HG02981 (cell line): Measurements from ENCODE around the gene TEKT5.

Experiments
- ATAC-seq: cut with Tn5 transposase; IDR thresholded peaks from one replicate; pipeline ENCODE4 v1.9.1; 2021; ENCODE audit warnings: mild to moderate bottlenecking, moderate library complexity; ENCODE audit not compliant: unreplicated experiment

The TEKT5 gene

GRCh38 chr16:10613785-10614485 lies 80.8 kb downstream of the TEKT5 start:
- ATAC-seq, result no peak

DNA sequence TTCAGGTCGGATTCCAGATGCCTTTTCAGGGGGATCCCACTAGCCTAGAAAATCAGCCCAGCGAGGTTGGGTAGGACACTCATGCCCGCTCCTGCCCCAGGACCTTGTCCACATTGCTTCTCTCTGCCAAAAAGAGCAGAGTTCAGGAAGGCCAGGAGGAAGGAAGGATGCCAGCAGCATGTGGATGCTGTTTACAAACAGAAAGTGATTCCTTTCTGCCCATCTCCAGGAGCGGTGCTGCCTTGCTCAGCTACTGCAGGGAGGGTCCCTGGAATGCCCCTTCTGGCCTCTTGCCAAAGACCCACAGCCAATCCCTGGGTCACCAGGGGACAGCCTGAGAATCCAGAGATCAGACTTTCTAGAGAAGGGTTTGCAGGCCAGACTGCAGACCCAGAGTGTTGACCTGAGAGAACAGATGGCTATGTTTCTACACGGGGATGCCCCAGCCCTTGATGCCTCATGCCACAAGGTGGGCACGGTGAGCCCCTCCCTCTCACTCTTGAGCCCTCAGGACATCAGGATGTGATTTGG lies 82.0 kb downstream of the TEKT5 start:
- no peak for ATAC-seq

- ATAC-seq, result no peak
Observed at GRCh38 chr16:10611825-10612342, 82.8 kb downstream of the TEKT5 start.

GRCh38 chr16:10610499-10611184 lies 84.1 kb downstream of the TEKT5 start:
- ATAC-seq, result no peak

GRCh38 chr16:10609402-10609774 lies 85.3 kb downstream of the TEKT5 start:
- no peak for ATAC-seq

GRCh38 chr16:10608687-10609401 lies 85.9 kb downstream of the TEKT5 start:
- ATAC-seq, result no peak

DNA sequence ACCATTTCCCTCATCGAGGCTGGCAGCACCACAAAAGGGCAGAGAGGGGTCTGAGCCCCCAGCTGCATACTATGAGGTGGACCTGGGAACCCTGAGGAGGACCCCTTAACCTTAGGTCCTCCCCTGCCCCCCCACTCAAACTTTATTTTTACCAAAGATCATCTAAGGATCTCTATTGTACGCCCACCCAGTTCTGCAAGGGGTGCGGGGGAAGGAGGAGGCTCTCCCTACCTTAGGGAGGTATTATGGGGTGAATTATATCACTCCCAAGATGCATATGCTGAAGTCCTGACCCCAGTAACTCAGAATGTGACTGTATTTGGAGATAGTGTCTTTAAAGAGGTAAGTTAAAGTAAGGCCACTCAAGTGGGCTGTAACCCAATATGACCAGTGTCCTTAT lies 87.6 kb downstream of the TEKT5 start:
- no peak for ATAC-seq

- no peak for ATAC-seq
Observed at GRCh38 chr16:10606607-10607006, 88.1 kb downstream of the TEKT5 start.

DNA sequence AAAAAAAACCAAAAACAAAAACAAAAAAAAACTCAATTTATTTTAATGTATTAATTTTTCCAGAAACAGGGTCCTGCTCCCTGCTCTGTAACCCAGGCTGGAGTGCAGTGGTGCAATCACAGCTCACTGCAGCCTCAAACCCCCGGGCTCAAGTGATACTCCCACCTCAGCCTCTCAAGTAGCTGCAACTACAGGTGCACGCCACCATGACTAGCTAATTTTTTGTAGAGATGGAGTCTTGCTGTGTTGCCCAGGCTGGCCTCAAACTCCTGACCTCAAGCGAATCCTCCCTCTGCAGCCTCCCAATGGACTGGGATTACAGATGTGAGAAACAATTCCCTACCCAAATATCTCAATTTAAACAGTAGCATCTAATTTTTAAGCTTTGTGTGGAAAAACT lies 89.1 kb downstream of the TEKT5 start:
- ATAC-seq, result no peak

GRCh38 chr16:10601444-10602408 lies 93.0 kb downstream of the TEKT5 start:
- no peak for ATAC-seq

GRCh38 chr16:10600782-10601443 lies 93.8 kb downstream of the TEKT5 start:
- ATAC-seq, result no peak

GRCh38 chr16:10599626-10600025 lies 95.1 kb downstream of the TEKT5 start:
- no peak for ATAC-seq

DNA sequence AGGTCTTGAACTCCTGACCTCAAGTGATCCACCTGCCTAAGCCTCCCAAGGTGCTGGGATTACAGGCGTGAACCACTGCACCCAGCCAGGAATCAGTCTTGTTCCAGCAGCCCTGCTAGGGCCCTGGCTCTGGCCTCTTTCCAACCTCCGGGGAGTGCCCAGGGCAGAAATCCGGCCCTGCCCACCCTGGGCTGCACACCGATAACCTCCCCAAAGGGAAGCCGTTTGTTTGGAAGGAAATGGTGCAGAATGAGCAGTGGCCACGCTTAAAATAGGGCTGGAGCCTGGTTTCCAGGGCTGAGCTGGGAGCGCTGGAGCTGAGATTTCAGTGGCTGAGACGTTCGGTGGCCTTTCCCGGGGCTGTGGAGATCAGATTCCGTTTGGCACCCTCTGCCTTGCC lies 96.6 kb downstream of the TEKT5 start:
- no peak for ATAC-seq

DNA sequence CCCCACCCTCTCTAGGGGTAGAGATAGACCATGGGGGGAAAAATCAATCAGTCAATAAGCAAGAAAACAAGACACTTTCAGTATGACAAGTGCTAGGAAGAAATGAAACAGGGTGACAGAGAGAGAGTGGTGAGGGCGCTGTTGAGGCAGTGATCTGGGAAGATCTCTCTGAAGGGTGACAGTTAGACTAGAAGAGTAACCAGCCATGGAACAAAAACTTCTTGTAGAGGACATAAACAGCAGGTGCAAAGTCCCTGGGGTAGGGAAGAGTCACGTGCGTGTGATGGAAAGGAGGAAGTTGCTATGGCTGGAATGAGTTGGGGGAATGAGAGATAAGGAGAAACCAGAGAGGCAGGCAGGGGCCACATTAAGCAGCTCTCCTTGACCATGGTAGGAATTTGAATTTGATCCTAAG lies 97.5 kb downstream of the TEKT5 start:
- no peak for ATAC-seq

DNA sequence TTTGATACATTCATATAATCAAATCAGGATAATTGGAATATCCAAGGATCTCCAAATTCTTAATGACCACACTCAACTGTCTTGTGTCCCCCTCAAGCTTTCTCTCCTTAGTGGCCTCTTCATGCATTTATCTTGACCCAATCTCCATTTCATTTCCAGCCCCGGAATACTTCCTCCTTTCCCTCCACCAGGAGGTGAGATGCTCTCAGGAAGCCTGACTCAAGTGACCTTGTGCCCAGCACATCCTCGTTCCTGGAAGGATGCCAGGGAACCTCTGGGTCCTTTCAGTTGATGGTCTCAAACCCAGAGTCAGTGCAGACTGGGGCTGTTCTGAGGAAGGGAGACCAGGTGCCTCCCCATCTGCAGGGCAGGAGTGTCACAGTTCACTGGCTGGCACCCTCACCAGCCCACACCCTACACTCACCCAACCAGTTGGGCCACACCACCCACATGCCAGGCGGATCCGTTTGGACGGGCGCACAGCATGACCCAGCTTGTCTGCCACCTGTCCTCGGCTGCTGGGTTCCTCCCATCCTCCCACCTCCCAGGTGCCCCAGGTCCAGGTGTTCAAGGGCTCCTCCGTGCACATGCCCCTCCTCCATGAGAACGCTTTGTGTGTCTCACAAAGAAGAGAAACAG lies 100.3 kb downstream of the TEKT5 start:
- ATAC-seq, result no peak

GRCh38 chr16:10592611-10593010 lies 102.1 kb downstream of the TEKT5 start:
- ATAC-seq, result no peak

GRCh38 chr16:10590342-10590741 lies 104.4 kb downstream of the TEKT5 start:
- no peak for ATAC-seq

- ATAC-seq, result no peak
Observed at GRCh38 chr16:10589109-10589508, 105.6 kb downstream of the TEKT5 start.

DNA sequence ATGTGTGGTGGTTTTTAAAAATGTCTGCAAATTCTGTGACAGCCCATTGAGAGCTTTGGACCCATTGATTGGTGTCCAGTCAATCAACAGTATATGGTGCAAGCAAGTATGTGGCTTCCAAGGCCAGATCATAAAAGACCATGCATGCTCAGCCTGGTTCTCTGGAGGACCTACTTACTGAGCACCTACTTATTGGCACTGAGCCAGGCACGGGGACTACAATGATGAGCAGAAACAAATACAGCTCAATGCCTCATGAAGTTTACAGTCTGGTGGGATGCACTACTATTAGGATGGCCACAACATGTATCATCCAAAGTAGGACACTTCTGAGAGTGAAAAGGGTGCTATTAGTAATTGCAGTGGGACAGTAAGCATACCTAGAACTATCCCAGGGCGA lies 107.1 kb downstream of the TEKT5 start:
- ATAC-seq, result no peak
